Glomerular visceral epithelial cell (primary cell): ENCODE data around the gene RBFOX2.
"Not testable (repeated sequence)": the region's sequence is repeated elsewhere in the genome, so short reads cannot be mapped to it uniquely, and the experiment has no call there.

Source experiments
- DNase-seq: peaks from one replicate; pipeline ENCODE4 v3.0.0-alpha.2; 2016; ENCODE audit errors: extremely low spot score

The RBFOX2 gene

GRCh38 chr22:35830305-35830704, 198.3 kb downstream of the RBFOX2 start:
- no peak for DNase-seq

GRCh38 chr22:35824256-35824655, 204.4 kb downstream of the RBFOX2 start:
- no peak for DNase-seq

- DNase-seq = no peak
Observed at GRCh38 chr22:35821654-35822053, 207.0 kb downstream of the RBFOX2 start.

- no peak for DNase-seq
Observed at GRCh38 chr22:35819421-35819820, 209.2 kb downstream of the RBFOX2 start.

- DNase-seq = no peak
Observed at GRCh38 chr22:35818897-35819296, 209.7 kb downstream of the RBFOX2 start.

- DNase-seq = no peak
Observed at GRCh38 chr22:35812600-35812999, 216.0 kb downstream of the RBFOX2 start.

- DNase-seq = no peak
Observed at GRCh38 chr22:35811670-35812069, 217.0 kb downstream of the RBFOX2 start.

- no peak for DNase-seq
Observed at GRCh38 chr22:35809816-35810215, 218.8 kb downstream of the RBFOX2 start.

- DNase-seq = no peak
Observed at GRCh38 chr22:35808377-35808776, 220.2 kb downstream of the RBFOX2 start.

GRCh38 chr22:35806668-35807067, 222.0 kb downstream of the RBFOX2 start:
- DNase-seq = not testable (repeated sequence)

- DNase-seq = no peak
Observed at GRCh38 chr22:35805466-35805865, 223.2 kb downstream of the RBFOX2 start.

- no peak for DNase-seq
Observed at GRCh38 chr22:35804421-35804820, 224.2 kb downstream of the RBFOX2 start.

- DNase-seq = no peak
Observed at GRCh38 chr22:35802885-35803284, 225.7 kb downstream of the RBFOX2 start.

GRCh38 chr22:35801301-35801700, 227.3 kb downstream of the RBFOX2 start:
- not testable (repeated sequence) for DNase-seq

GRCh38 chr22:35799150-35799549, 229.5 kb downstream of the RBFOX2 start:
- DNase-seq = no peak

GRCh38 chr22:35797411-35797810, 231.2 kb downstream of the RBFOX2 start:
- DNase-seq = no peak

- no peak for DNase-seq
Observed at GRCh38 chr22:35795476-35795875, 233.1 kb downstream of the RBFOX2 start.

GRCh38 chr22:35792506-35792905, 236.1 kb downstream of the RBFOX2 start:
- no peak for DNase-seq

- DNase-seq = not testable (repeated sequence)
Observed at GRCh38 chr22:35791788-35792187, 236.8 kb downstream of the RBFOX2 start.

- DNase-seq = no peak
Observed at GRCh38 chr22:35785181-35785923, 243.3 kb downstream of the RBFOX2 start.

GRCh38 chr22:35784633-35785032, 244.0 kb downstream of the RBFOX2 start:
- DNase-seq = no peak

GRCh38 chr22:35783943-35784614, 244.5 kb downstream of the RBFOX2 start:
- DNase-seq = peak; percentile 84

GRCh38 chr22:35782504-35782903, 246.1 kb downstream of the RBFOX2 start:
- no peak for DNase-seq
